Endothelial cell (in vitro differentiated cells): Measurements from ENCODE around the gene TRIO. TPM values are rescaled to one million over a fixed set of nuclear protein-coding genes. Genes with fewer than 3 reads are reported as not detected.
A peak's percentile ranks its signal among the peaks of the same experiment; 100 is the strongest.

Source experiments
- DNase-seq: peaks from one replicate; pipeline ENCODE4 v3.0.0; 2021; ENCODE audit warnings: low spot score
- H3K27ac Mint-ChIP-seq: one replicate; pipeline ENCODE4 v1.8.0; 2021; ENCODE audit warnings: mixed read lengths, inconsistent platforms; ENCODE audit not compliant: unreplicated experiment
- H3K27me3 Mint-ChIP-seq: one replicate; pipeline ENCODE4 v1.8.0; 2021; ENCODE audit warnings: mild to moderate bottlenecking, moderate library complexity, mixed read lengths, inconsistent platforms; ENCODE audit not compliant: unreplicated experiment
- H3K36me3 Mint-ChIP-seq: one replicate; pipeline ENCODE4 v1.8.0; 2021; ENCODE audit warnings: mild to moderate bottlenecking, low read depth, mixed read lengths, inconsistent platforms; ENCODE audit not compliant: unreplicated experiment
- H3K4me1 Mint-ChIP-seq: one replicate; pipeline ENCODE4 v1.8.0; 2021; ENCODE audit warnings: mild to moderate bottlenecking, mixed read lengths, inconsistent platforms; ENCODE audit not compliant: unreplicated experiment
- H3K4me3 Mint-ChIP-seq: one replicate; pipeline ENCODE4 v1.8.0; 2021; ENCODE audit warnings: mild to moderate bottlenecking, mixed read lengths, inconsistent platforms; ENCODE audit not compliant: unreplicated experiment
- H3K9me3 Mint-ChIP-seq: one replicate; pipeline ENCODE4 v1.8.0; 2021; ENCODE audit warnings: mixed read lengths, inconsistent platforms; ENCODE audit not compliant: unreplicated experiment
- total RNA-seq: library from RNA; stranded (reverse); fragmentation: NEBNext Ultra II Directional; extraction: Animal tissue kit (Norgen Biotek cat#: 25700); gene quantifications from one replicate; pipeline ENCODE4 v1.2.1, GENCODE V29; 2021; ENCODE audit not compliant: unreplicated experiment
- TF ChIP-seq, protein P1 (sequence below): fragments of 200-600 bp; sonication (generic); IDR thresholded peaks from one replicate; pipeline ENCODE4 v1.5.0; 2021; ENCODE audit warnings: antibody characterized with exemption; ENCODE audit not compliant: unreplicated experiment

Gene TRIO
- total RNA-seq, 1 donor from 2014 or later, result 229 TPM

DNA sequence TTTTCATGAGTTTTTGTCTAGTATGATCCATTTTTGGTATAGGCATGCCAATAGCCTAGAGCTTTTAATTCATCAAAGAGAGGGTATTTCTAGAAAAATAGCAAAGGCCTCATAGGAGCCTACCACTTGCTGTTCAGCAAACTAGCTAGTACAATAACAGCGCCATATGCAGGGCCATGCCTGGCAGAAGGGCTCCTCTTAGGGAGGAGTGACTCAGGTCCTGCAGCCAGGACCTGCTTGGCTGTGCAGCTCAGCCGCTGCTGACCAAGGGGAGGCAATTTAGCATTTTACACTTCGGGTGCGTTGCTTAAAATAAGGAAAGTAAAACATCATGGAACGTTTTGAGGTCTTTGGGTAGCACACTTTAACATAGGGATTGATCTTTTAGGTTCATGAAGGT, 100.6 kb downstream of the TRIO start:
- no peaks in the 10 kb centered on the region for H3K36me3 Mint-ChIP-seq
- H3K4me3 Mint-ChIP-seq, result no peak overlapping the region
- peaks cover 4% of the 10 kb centered on the region for H3K27me3 Mint-ChIP-seq
- H3K4me1 Mint-ChIP-seq, result peaks cover 24% of the 10 kb centered on the region
- no peak overlapping the region for H3K27ac Mint-ChIP-seq
- H3K9me3 Mint-ChIP-seq, result no peaks in the 10 kb centered on the region
- TF ChIP-seq, protein P1, sequence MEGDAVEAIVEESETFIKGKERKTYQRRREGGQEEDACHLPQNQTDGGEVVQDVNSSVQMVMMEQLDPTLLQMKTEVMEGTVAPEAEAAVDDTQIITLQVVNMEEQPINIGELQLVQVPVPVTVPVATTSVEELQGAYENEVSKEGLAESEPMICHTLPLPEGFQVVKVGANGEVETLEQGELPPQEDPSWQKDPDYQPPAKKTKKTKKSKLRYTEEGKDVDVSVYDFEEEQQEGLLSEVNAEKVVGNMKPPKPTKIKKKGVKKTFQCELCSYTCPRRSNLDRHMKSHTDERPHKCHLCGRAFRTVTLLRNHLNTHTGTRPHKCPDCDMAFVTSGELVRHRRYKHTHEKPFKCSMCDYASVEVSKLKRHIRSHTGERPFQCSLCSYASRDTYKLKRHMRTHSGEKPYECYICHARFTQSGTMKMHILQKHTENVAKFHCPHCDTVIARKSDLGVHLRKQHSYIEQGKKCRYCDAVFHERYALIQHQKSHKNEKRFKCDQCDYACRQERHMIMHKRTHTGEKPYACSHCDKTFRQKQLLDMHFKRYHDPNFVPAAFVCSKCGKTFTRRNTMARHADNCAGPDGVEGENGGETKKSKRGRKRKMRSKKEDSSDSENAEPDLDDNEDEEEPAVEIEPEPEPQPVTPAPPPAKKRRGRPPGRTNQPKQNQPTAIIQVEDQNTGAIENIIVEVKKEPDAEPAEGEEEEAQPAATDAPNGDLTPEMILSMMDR, result no peak
- no peak for DNase-seq

DNA sequence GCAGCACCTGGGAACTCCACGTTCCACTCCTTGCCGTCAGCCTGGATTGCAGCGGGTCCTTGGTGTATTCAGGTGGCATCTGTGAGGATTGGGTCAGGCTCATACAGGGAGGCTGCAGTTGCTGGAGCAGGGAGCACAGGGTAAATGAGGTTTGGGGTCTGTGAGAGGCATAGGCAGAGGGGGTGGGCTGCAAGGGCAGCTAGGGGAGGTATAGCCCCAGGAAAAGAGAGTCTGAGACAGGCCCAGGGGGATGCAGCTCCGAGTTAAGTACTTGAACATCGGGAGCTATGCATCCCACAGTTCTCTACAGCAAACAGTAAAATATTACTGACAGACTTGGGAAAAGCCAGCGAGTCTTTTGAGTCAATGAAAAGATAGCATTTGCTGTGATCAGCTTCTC, 101.6 kb downstream of the TRIO start:
- H3K27ac Mint-ChIP-seq, result no peak overlapping the region
- peaks cover 5% of the 10 kb centered on the region for H3K27me3 Mint-ChIP-seq
- no peaks in the 10 kb centered on the region for H3K9me3 Mint-ChIP-seq
- no peaks in the 10 kb centered on the region for H3K36me3 Mint-ChIP-seq
- no peak for DNase-seq
- TF ChIP-seq, protein P1, result no peak
- peaks cover 33% of the 10 kb centered on the region for H3K4me1 Mint-ChIP-seq
- no peak overlapping the region for H3K4me3 Mint-ChIP-seq

DNA sequence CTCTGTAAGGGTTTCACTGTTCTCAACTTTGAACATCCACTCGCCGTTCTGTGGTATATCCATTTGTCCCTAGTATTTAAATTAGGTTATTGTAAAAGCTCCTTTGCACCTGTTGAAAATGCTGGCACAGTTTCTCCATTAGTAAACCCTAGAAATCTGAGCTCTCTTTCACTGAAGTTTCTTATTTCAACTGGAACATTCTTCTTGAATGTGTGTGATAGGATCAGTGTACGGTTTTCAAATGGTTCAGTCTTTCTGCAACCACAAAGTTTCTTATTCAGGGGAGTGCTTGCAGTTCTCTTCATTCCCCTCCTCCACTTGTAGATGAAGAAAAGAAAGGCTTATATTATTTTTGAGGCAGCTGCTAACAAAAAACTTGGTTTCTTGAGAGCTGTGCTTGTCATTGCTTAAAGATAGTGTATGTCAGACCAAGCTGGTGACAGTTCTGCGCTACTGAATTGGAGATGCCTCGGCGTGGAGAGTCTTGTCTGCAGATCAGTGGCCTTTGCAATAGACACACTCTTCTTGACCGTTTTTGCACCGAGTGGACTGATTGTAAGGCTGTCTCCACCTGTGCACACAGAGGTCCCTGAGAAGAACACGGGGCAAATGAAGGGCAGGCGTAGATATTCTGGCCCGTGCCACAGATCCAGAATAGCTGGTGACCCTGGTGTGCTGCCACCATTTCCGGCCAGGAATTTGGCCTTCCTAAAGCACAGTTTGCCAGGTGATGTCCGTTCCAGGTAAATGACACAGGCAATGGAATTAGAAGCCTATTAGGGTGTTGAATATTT, 102.2 kb downstream of the TRIO start:
- no peak for DNase-seq

DNA sequence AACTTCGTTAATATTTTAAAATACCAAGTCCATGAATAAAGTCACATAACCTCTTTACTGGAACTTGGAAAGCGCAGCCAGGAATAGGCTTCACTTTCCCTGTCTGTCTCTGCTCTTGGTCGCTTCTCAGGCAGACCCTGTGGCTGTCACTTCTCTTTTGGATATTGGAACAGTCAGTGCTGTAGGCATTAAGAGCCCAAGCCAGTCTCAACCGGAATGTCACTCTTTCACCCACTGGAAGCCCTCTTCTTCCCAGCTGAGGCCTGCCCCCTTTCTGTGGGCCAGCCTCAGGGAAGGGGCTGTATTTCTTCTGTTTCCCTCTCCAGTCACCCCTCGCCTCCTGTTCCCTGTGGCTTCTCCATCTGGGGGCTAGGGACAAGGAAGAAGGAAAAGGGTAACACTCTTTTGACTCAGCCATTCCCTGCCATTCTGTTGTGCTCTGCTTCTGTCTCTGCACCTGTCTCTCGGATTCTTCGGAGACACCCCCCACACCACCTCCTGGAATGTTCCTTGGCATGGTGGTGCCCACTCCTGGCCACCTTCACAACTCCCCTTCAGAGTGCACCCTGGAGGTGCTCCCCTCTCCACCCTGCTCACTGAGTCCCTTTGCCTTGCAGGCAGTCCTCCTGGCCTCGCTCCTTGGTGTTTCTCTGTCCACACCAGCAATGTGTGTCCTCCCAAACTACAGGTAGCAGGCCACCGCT, 103.4 kb downstream of the TRIO start:
- H3K4me1 Mint-ChIP-seq, result peaks cover 43% of the 10 kb centered on the region

More for the DNA sequence above, 102.2 kb downstream of the TRIO start:
- Mint-ChIP-seq H3K27ac (peak overlapping the region; percentile 4), H3K4me3 (no peak overlapping the region), H3K36me3 (no peaks in the 10 kb centered on the region), H3K4me1 (peaks cover 35% of the 10 kb centered on the region), H3K9me3 (no peaks in the 10 kb centered on the region), H3K27me3 (peaks cover 5% of the 10 kb centered on the region)
- TF ChIP-seq, protein P1, result no peak

More for the DNA sequence above, 103.4 kb downstream of the TRIO start:
- DNase-seq, result no peak
- no peaks in the 10 kb centered on the region for H3K9me3 Mint-ChIP-seq
- TF ChIP-seq, protein P1, result no peak
- H3K4me3 Mint-ChIP-seq, result no peak overlapping the region
- peaks cover 5% of the 10 kb centered on the region for H3K27me3 Mint-ChIP-seq
- H3K27ac Mint-ChIP-seq, result no peak overlapping the region
- no peaks in the 10 kb centered on the region for H3K36me3 Mint-ChIP-seq
